Measurements from ENCODE around the gene GALC. TPM values are rescaled to one million over a fixed set of nuclear protein-coding genes. Genes with fewer than 3 reads are reported as not detected.

The GALC gene
- total and polyA plus RNA-seq, 2 experiments from 2014 or later = 13.1 to 24.0 TPM

- Histone ChIP-seq H3K27me3 (replicated peaks; ENCODE audit: insufficient read depth) (no peaks in the 10 kb centered on the region), H3K9me2 (ENCODE audit: insufficient read depth) (no peaks in the 10 kb centered on the region), H3K36me3 (ENCODE audit: low read depth) (no peaks in the 10 kb centered on the region), H3K27ac (no peak overlapping the region), H2AFZ (no peak overlapping the region), H3K4me3 (no peak overlapping the region), H3K9me3 (ENCODE audit: low read depth) (no peaks in the 10 kb centered on the region), H3F3A (ENCODE audit: insufficient read depth) (peaks cover 10% of the 10 kb centered on the region; the same call in 1 of the 2 replicates), H4K20me1 (ENCODE audit: insufficient read depth) (no peaks in the 10 kb centered on the region), H3K4me2 (ENCODE audit: unreplicated experiment) (no peak overlapping the region), H3K79me2 (ENCODE audit: insufficient read depth) (no peaks in the 10 kb centered on the region), H3K9ac (no peak overlapping the region), H3K4me1 (ENCODE audit: insufficient read depth) (peaks cover 15% of the 10 kb centered on the region; the same call in 1 of the 2 replicates)
- WGBS, 2 experiments (ENCODE audit: low coverage in 1 of 2, low lambda C conversion rate in 2 of 2, missing lambda C conversion rate in 2 of 2) = 76 to 77% methylated on average over 4 of the region's 4 CpGs
- in situ Hi-C loops (cut with MboI) = no loop called here
- DNase-seq = no peak
- TF ChIP-seq EZH2phosphoT487 (IDR thresholded peaks at IDR 0.05; ENCODE audit: insufficient read depth, low read depth) (no peak), EZH2 (IDR thresholded peaks at IDR 0.05; ENCODE audit: insufficient read depth, poor library complexity, severe bottlenecking) (no peak)
Measured at GRCh38 chr14:87990682-87991081, 2.3 kb downstream of the GALC start.

GRCh38 chr14:87989956-87990299, 3.1 kb downstream of the GALC start:
- in situ Hi-C loops (cut with MboI) = no loop called here
- peaks cover 15% of the 10 kb centered on the region; the same call in 1 of the 2 replicates for H3K4me1 ChIP-seq (ENCODE audit: insufficient read depth)
- H3K9me2 ChIP-seq (ENCODE audit: insufficient read depth) = no peaks in the 10 kb centered on the region
- H3K36me3 ChIP-seq (ENCODE audit: low read depth) = no peaks in the 10 kb centered on the region
- 96 to 100% methylated on average over 2 of the region's 2 CpGs for WGBS, 2 experiments (ENCODE audit: low coverage in 1 of 2, low lambda C conversion rate in 2 of 2, missing lambda C conversion rate in 2 of 2)
- TF ChIP-seq EZH2 (IDR thresholded peaks at IDR 0.05; ENCODE audit: insufficient read depth, poor library complexity, severe bottlenecking) (no peak), EZH2phosphoT487 (IDR thresholded peaks at IDR 0.05; ENCODE audit: insufficient read depth, low read depth) (no peak)
- no peaks in the 10 kb centered on the region for H3K79me2 ChIP-seq (ENCODE audit: insufficient read depth)
- peaks cover 10% of the 10 kb centered on the region; the same call in 1 of the 2 replicates for H3F3A ChIP-seq (ENCODE audit: insufficient read depth)
- H4K20me1 ChIP-seq (ENCODE audit: insufficient read depth) = no peaks in the 10 kb centered on the region
- no peak overlapping the region for H3K4me3 ChIP-seq
- no peak overlapping the region for H3K27ac ChIP-seq
- H3K4me2 ChIP-seq (ENCODE audit: unreplicated experiment) = no peak overlapping the region
- no peak overlapping the region for H3K9ac ChIP-seq
- no peak for DNase-seq
- H3K9me3 ChIP-seq (ENCODE audit: low read depth) = no peaks in the 10 kb centered on the region
- H3K27me3 ChIP-seq (replicated peaks; ENCODE audit: insufficient read depth) = no peaks in the 10 kb centered on the region
- no peak overlapping the region for H2AFZ ChIP-seq

GRCh38 chr14:87989221-87989955, 3.6 kb downstream of the GALC start:
- no peaks in the 10 kb centered on the region for H4K20me1 ChIP-seq (ENCODE audit: insufficient read depth)
- no peaks in the 10 kb centered on the region for H3K36me3 ChIP-seq (ENCODE audit: low read depth)
- peaks cover 15% of the 10 kb centered on the region; the same call in 1 of the 2 replicates for H3K4me1 ChIP-seq (ENCODE audit: insufficient read depth)
- H3K27ac ChIP-seq = no peak overlapping the region
- no peak for DNase-seq
- H3K27me3 ChIP-seq (replicated peaks; ENCODE audit: insufficient read depth) = no peaks in the 10 kb centered on the region
- H3K4me3 ChIP-seq = no peak overlapping the region
- no peak overlapping the region for H3K4me2 ChIP-seq (ENCODE audit: unreplicated experiment)
- H3K9me3 ChIP-seq (ENCODE audit: low read depth) = no peaks in the 10 kb centered on the region
- H2AFZ ChIP-seq = no peak overlapping the region
- 96 to 97% methylated on average over 5 of the region's 5 CpGs for WGBS, 2 experiments (ENCODE audit: low coverage in 1 of 2, low lambda C conversion rate in 2 of 2, missing lambda C conversion rate in 2 of 2)
- H3K79me2 ChIP-seq (ENCODE audit: insufficient read depth) = no peaks in the 10 kb centered on the region
- no peak overlapping the region for H3K9ac ChIP-seq
- H3F3A ChIP-seq (ENCODE audit: insufficient read depth) = peaks cover 10% of the 10 kb centered on the region; the same call in 1 of the 2 replicates
- TF ChIP-seq EZH2 (IDR thresholded peaks at IDR 0.05; ENCODE audit: insufficient read depth, poor library complexity, severe bottlenecking) = no peak
- TF ChIP-seq EZH2phosphoT487 (IDR thresholded peaks at IDR 0.05; ENCODE audit: insufficient read depth, low read depth) = no peak
- in situ Hi-C loops (cut with MboI) = no loop called here
- H3K9me2 ChIP-seq (ENCODE audit: insufficient read depth) = no peaks in the 10 kb centered on the region

- H3F3A ChIP-seq (ENCODE audit: insufficient read depth) = no peaks in the 10 kb centered on the region
- no peaks in the 10 kb centered on the region for H3K4me1 ChIP-seq (ENCODE audit: insufficient read depth)
- no peaks in the 10 kb centered on the region for H3K9me3 ChIP-seq (ENCODE audit: low read depth)
- 72 to 79% methylated on average over 1 of the region's 1 CpG for WGBS, 2 experiments (ENCODE audit: low coverage in 1 of 2, low lambda C conversion rate in 2 of 2, missing lambda C conversion rate in 2 of 2)
- no peak overlapping the region for H3K9ac ChIP-seq
- TF ChIP-seq EZH2 (IDR thresholded peaks at IDR 0.05; ENCODE audit: insufficient read depth, poor library complexity, severe bottlenecking) (no peak), EZH2phosphoT487 (IDR thresholded peaks at IDR 0.05; ENCODE audit: insufficient read depth, low read depth) (no peak)
- no peaks in the 10 kb centered on the region for H4K20me1 ChIP-seq (ENCODE audit: insufficient read depth)
- no peaks in the 10 kb centered on the region for H3K27me3 ChIP-seq (replicated peaks; ENCODE audit: insufficient read depth)
- H2AFZ ChIP-seq = no peak overlapping the region
- in situ Hi-C loops (cut with MboI) = no loop called here
- no peaks in the 10 kb centered on the region for H3K79me2 ChIP-seq (ENCODE audit: insufficient read depth)
- no peak overlapping the region for H3K4me2 ChIP-seq (ENCODE audit: unreplicated experiment)
- H3K27ac ChIP-seq = no peak overlapping the region
- H3K4me3 ChIP-seq = no peak overlapping the region
- no peaks in the 10 kb centered on the region for H3K36me3 ChIP-seq (ENCODE audit: low read depth)
- no peaks in the 10 kb centered on the region for H3K9me2 ChIP-seq (ENCODE audit: insufficient read depth)
- no peak for DNase-seq
Measured at GRCh38 chr14:87979689-87980088, 13.3 kb downstream of the GALC start.

Measured in GM23248 (cell line).